GM12891 (cell line): ENCODE measurements around the gene TPCN2.

Experiments
- POLR2A ChIP-seq: IDR thresholded peaks from 2 replicates; pipeline ENCODE4 v1.6.1; 2011; ENCODE audit warnings: low read depth, low read length, control low read depth
- SPI1 ChIP-seq: IDR thresholded peaks from 2 replicates; pipeline ENCODE4 v1.6.1; 2011; ENCODE audit warnings: low read depth, low read length, control low read depth
- TAF1 ChIP-seq: IDR thresholded peaks from 2 replicates; pipeline ENCODE4 v1.6.1; 2011; ENCODE audit warnings: low read depth, low read length, control low read depth

GRCh38 chr11:69030301-69030700 is 18.4 kb upstream of the TPCN2 start:
- no peak for TF ChIP-seq POLR2A
- no peak for TF ChIP-seq TAF1
- TF ChIP-seq SPI1: no peak
